HCT116 (cell line): ENCODE data around the gene TBC1D32. TPM values are rescaled to one million over a fixed set of nuclear protein-coding genes. Genes with fewer than 3 reads are reported as not detected.

Experiments used
- ATAC-seq: fragments of 200-7000 bp; cut with Tn5 transposase; 2 replicates; pipeline ENCODE4 v1.9.1; 2020; ENCODE audit warnings: mild to moderate bottlenecking, moderate library complexity
- BruUV-seq: library from RNA; stranded (reverse); fragments of 400-500 nt; replicated peaks from 2 replicates; lab custom pipeline; 2021; lab: Mats Ljungman, UMichigan
- CTCF ChIA-PET: fragments of 300-600 bp; sonication (Branson Sonifier 250); formaldehyde crosslinking; loops from one replicate; lab custom pipeline; 2021; ENCODE audit warnings: antibody characterized with exemption; lab: Charles Lee
- POLR2A ChIA-PET: fragments of 300-600, 350-600 bp; sonication (Branson Sonifier 250); formaldehyde crosslinking; loops from one replicate; lab custom pipeline; 2021; ENCODE audit warnings: antibody characterized with exemption; lab: Charles Lee
- RAD21 ChIA-PET, 2 experiments: fragments of 300-600 bp; sonication (Branson Sonifier 250); formaldehyde crosslinking; loops; one replicate each; lab custom pipeline; 2023; ENCODE audit warnings: low total read pairs in 2 of 2; ENCODE audit not compliant: uncharacterized antibody in 2 of 2, unreplicated experiment in 2 of 2, low non-redundant PET in 1 of 2; lab: Charles Lee
- DNase-seq: peaks from one replicate; pipeline ENCODE4 v3.0.0-alpha.2; 2010; ENCODE audit warnings: low read depth, low spot score
- H2AFZ ChIP-seq: fragments of 200-600 bp; shearing (Covaris generic), sonication (generic); 2 replicates; pipeline ENCODE4 v1.6.1; 2017; ENCODE audit warnings: low read depth, mixed run types, mixed read lengths, antibody characterized with exemption, low read length; ENCODE audit not compliant: poor library complexity, severe bottlenecking
- H3K27ac ChIP-seq: 2 replicates; pipeline ENCODE4 v1.5.1; 2012; ENCODE audit warnings: low read depth, low read length
- H3K27me3 ChIP-seq: fragments of 200-600 bp; sonication (generic); 2 replicates; pipeline ENCODE4 v1.6.1; 2016; ENCODE audit warnings: mixed run types, low read length, mixed read lengths; ENCODE audit not compliant: insufficient read depth
- H3K36me3 ChIP-seq, 2 experiments: fragments of 200-500 bp in 1 of 2; fragments of 200-600 bp in 1 of 2; sonication (Bioruptor generic) in 1 of 2; sonication (generic) in 1 of 2; 2 replicates each; pipeline versions ENCODE4 v1.5.1 to v1.6.1; 2014 to 2016; ENCODE audit warnings: low read length in 2 of 2, inconsistent platforms in 1 of 2, mixed read lengths in 1 of 2, mixed run types in 1 of 2; ENCODE audit not compliant: insufficient read depth in 2 of 2, control insufficient read depth in 1 of 2
- H3K4me1 ChIP-seq, 2 experiments: fragments of 200-600 bp in 1 of 2; sonication (generic) in 1 of 2; 2 replicates each; pipeline versions ENCODE4 v1.5.1 to v1.6.1; 2012 to 2017; ENCODE audit warnings: low read length in 2 of 2, inconsistent platforms in 1 of 2, mild to moderate bottlenecking in 1 of 2, mixed read lengths in 1 of 2, mixed run types in 1 of 2, moderate library complexity in 1 of 2; ENCODE audit not compliant: insufficient read depth in 2 of 2, control insufficient read depth in 1 of 2
- H3K4me2 ChIP-seq: fragments of 200-600 bp; sonication (generic); 2 replicates; pipeline ENCODE4 v1.6.1; 2017; ENCODE audit warnings: mixed run types, low read length, mixed read lengths
- H3K4me3 ChIP-seq, 2 experiments: fragments of 200-600 bp in 1 of 2; sonication (generic) in 1 of 2; replicated peaks in 1 of 2; 2 replicates each; pipeline ENCODE4 v1.5.1; 2011 to 2016; ENCODE audit warnings: low read length in 2 of 2, control low read depth in 1 of 2, low read depth in 1 of 2, mild to moderate bottlenecking in 1 of 2, mixed read lengths in 1 of 2, mixed run types in 1 of 2
- H3K79me2 ChIP-seq: fragments of 200-600 bp; sonication (generic); 2 replicates; pipeline ENCODE4 v1.6.1; 2017; ENCODE audit warnings: mild to moderate bottlenecking, mixed run types, low read length, moderate library complexity, mixed read lengths; ENCODE audit not compliant: insufficient read depth
- H3K9ac ChIP-seq: fragments of 200-600 bp; sonication (generic); 2 replicates; pipeline ENCODE4 v1.6.1; 2016; ENCODE audit warnings: low read length, mixed read lengths
- H3K9me2 ChIP-seq: fragments of 200-600 bp; sonication (generic), shearing (Covaris generic); 2 replicates; pipeline ENCODE4 v1.6.1; 2017; ENCODE audit warnings: mixed run types, mild to moderate bottlenecking, moderate library complexity; ENCODE audit not compliant: insufficient read depth
- H3K9me3 ChIP-seq, 2 experiments: fragments of 200-500 bp in 1 of 2; fragments of 200-600 bp in 1 of 2; sonication (Bioruptor generic) in 1 of 2; sonication (generic) in 1 of 2; 2 replicates each; pipeline ENCODE4 v1.6.1; 2014 to 2017; ENCODE audit warnings: low read length in 2 of 2, mixed read lengths in 2 of 2, inconsistent platforms in 1 of 2, low read depth in 1 of 2, mild to moderate bottlenecking in 1 of 2, mixed run types in 1 of 2, moderate library complexity in 1 of 2; ENCODE audit not compliant: control insufficient read depth in 1 of 2, insufficient read depth in 1 of 2
- H4K20me1 ChIP-seq: fragments of 200-600 bp; sonication (generic), shearing (Covaris generic); 2 replicates; pipeline ENCODE4 v1.6.1; 2017; ENCODE audit warnings: mixed run types, mild to moderate bottlenecking, moderate library complexity; ENCODE audit not compliant: insufficient read depth
- CEBPB ChIP-seq: IDR thresholded peaks from 2 replicates; pipeline ENCODE4 v1.6.1; 2012; ENCODE audit warnings: low read depth
- ELF1 ChIP-seq: IDR thresholded peaks from 2 replicates; pipeline ENCODE4 v1.6.1; 2012; ENCODE audit warnings: low read depth, borderline replicate concordance
- EZH2phosphoT487 ChIP-seq: fragments of 200-600 bp; IDR thresholded peaks from 2 replicates; pipeline ENCODE4 v1.6.1; 2018; ENCODE audit warnings: antibody characterized with exemption, borderline replicate concordance
- JUND ChIP-seq: IDR thresholded peaks from 2 replicates; pipeline ENCODE4 v1.6.1; 2012
- RAD21 ChIP-seq: IDR thresholded peaks from 2 replicates; pipeline ENCODE4 v1.6.1; 2012; ENCODE audit warnings: low read depth, mild to moderate bottlenecking
- SP1 ChIP-seq: IDR thresholded peaks from 2 replicates; pipeline ENCODE4 v1.6.1; 2012; ENCODE audit warnings: low read depth
- SRF ChIP-seq: IDR thresholded peaks from 2 replicates; pipeline ENCODE4 v1.6.1; 2012; ENCODE audit warnings: low read depth
- ZFX ChIP-seq: fragments of 450-650 bp; IDR thresholded peaks from 2 replicates; pipeline ENCODE4 v1.6.1; 2017
- ZNF274 ChIP-seq: fragments of 200-500 bp; sonication (Bioruptor generic); IDR thresholded peaks from 2 replicates; pipeline ENCODE4 v1.6.1; 2014; ENCODE audit warnings: mild to moderate bottlenecking, low read depth, low read length, inconsistent platforms
- intact Hi-C: fragments of 100-400 bp; cut with micrococcal nuclease; formaldehyde crosslinking; loops from 2 replicates; pipeline ENCODE4 v1.10.0; 2022
- total RNA-seq: library from RNA; stranded (reverse); gene quantifications from one replicate; pipeline ENCODE4 v1.2.1, GENCODE V29; 2021; ENCODE audit not compliant: unreplicated experiment
- TF ChIP-seq, protein P1 (sequence below): IDR thresholded peaks from 2 replicates; pipeline ENCODE4 v1.6.1; 2012
- TF ChIP-seq, protein P2 (sequence below), 3 experiments: fragments of 200-600 bp in 1 of 3; sonication (generic) in 1 of 3; IDR thresholded peaks in 2 of 3; conservative IDR thresholded peaks in 1 of 3; 2 replicates each; pipeline ENCODE4 v1.5.1; 2012 to 2017; ENCODE audit warnings: low read depth in 2 of 3, low read length in 2 of 3, antibody characterized with exemption in 1 of 3, borderline replicate concordance in 1 of 3, control low read depth in 1 of 3, mild to moderate bottlenecking in 1 of 3, mixed read lengths in 1 of 3, mixed run types in 1 of 3, moderate library complexity in 1 of 3; ENCODE audit not compliant: insufficient read depth in 1 of 3
- TF ChIP-seq, protein P3 (sequence below): IDR thresholded peaks from 2 replicates; pipeline ENCODE4 v1.6.1; 2011; ENCODE audit warnings: mild to moderate bottlenecking, low read length, moderate library complexity; ENCODE audit not compliant: insufficient replicate concordance; ENCODE audit errors: extremely low read depth

Gene TBC1D32
- total RNA-seq, 1 experiment from 2014 or later = 13.8 TPM

DNA sequence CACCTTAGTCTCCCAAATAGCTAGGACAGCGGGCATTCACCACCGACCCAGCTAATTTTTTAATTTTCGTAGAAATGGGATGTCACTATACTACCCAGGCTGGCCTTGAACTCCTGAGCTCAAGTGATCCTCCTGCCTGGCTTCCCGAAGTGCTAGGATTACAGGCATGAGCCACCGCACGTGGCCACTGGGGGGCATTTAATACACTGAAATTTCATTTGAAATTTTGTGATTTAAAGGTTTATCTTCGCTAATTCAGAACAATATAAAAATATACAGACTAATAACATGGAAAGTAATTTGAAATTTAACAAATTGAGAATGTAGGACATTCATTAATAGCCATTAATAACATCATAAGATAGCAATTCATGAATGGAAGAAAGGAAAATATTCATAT lies 20.5 kb upstream of the TBC1D32 start (continued):
- TF ChIP-seq CEBPB (no peak), SP1 (no peak), ZFX (no peak), ELF1 (no peak), EZH2phosphoT487 (no peak), ZNF274 (no peak)
- TF ChIP-seq, protein P1, sequence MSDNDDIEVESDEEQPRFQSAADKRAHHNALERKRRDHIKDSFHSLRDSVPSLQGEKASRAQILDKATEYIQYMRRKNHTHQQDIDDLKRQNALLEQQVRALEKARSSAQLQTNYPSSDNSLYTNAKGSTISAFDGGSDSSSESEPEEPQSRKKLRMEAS = no peak
- TF ChIP-seq, protein P2, sequence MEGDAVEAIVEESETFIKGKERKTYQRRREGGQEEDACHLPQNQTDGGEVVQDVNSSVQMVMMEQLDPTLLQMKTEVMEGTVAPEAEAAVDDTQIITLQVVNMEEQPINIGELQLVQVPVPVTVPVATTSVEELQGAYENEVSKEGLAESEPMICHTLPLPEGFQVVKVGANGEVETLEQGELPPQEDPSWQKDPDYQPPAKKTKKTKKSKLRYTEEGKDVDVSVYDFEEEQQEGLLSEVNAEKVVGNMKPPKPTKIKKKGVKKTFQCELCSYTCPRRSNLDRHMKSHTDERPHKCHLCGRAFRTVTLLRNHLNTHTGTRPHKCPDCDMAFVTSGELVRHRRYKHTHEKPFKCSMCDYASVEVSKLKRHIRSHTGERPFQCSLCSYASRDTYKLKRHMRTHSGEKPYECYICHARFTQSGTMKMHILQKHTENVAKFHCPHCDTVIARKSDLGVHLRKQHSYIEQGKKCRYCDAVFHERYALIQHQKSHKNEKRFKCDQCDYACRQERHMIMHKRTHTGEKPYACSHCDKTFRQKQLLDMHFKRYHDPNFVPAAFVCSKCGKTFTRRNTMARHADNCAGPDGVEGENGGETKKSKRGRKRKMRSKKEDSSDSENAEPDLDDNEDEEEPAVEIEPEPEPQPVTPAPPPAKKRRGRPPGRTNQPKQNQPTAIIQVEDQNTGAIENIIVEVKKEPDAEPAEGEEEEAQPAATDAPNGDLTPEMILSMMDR (IDR thresholded peaks at IDR 0.05 in 2 of 3, conservative IDR thresholded peaks at IDR 0.05 in 1 of 3; ENCODE audit: borderline replicate concordance in 1 of 3, insufficient read depth in 1 of 3, low read depth in 2 of 3, low read length in 2 of 3) = peak; percentile 19 to 60 (median 53); a peak in 4 of 6 replicates

DNA sequence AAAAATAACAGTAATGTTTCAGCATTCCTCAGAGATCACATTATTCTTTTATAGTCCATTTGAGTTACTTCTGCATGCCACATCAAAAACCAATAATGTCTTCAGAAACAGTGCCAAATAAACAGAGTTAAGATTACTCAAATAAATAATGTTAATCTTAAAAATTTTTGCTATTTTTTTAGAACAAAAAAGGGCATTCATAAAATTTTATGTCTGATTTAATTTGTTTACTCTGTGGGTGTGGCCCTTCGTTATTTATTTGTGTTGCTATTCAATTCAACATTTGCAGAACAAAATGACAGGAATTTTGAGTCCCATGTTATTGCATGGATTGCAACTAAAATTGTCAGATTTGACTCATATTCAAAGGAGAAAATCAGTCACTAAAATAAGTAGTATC lies 18.7 kb upstream of the TBC1D32 start:
- CTCF ChIA-PET = no interaction called here
- ATAC-seq = no peak

More for the DNA sequence above, 18.7 kb upstream of the TBC1D32 start:
- Histone ChIP-seq H3K27ac (no peak overlapping the region), H3K9ac (no peak overlapping the region), H3K9me3 (no peaks in the 10 kb centered on the region), H3K79me2 (no peaks in the 10 kb centered on the region), H3K4me2 (no peak overlapping the region), H3K4me1 (no peaks in the 10 kb centered on the region), H3K27me3 (no peaks in the 10 kb centered on the region), H4K20me1 (no peaks in the 10 kb centered on the region), H2AFZ (no peak overlapping the region), H3K36me3 (no peaks in the 10 kb centered on the region), H3K4me3 (no peak overlapping the region), H3K9me2 (no peaks in the 10 kb centered on the region)
- BruUV-seq = no TSS peak
- TF ChIP-seq SRF (no peak), JUND (no peak), RAD21 (no peak), ZNF274 (no peak)
- TF ChIP-seq, protein P3, sequence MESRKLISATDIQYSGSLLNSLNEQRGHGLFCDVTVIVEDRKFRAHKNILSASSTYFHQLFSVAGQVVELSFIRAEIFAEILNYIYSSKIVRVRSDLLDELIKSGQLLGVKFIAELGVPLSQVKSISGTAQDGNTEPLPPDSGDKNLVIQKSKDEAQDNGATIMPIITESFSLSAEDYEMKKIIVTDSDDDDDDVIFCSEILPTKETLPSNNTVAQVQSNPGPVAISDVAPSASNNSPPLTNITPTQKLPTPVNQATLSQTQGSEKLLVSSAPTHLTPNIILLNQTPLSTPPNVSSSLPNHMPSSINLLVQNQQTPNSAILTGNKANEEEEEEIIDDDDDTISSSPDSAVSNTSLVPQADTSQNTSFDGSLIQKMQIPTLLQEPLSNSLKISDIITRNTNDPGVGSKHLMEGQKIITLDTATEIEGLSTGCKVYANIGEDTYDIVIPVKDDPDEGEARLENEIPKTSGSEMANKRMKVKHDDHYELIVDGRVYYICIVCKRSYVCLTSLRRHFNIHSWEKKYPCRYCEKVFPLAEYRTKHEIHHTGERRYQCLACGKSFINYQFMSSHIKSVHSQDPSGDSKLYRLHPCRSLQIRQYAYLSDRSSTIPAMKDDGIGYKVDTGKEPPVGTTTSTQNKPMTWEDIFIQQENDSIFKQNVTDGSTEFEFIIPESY = no peak
- TF ChIP-seq, protein P2 (IDR thresholded peaks at IDR 0.05 in 2 of 3, conservative IDR thresholded peaks at IDR 0.05 in 1 of 3; ENCODE audit: borderline replicate concordance in 1 of 3, insufficient read depth in 1 of 3, low read depth in 2 of 3, low read length in 2 of 3) = no peak
- POLR2A ChIA-PET = no interaction called here
- DNase-seq = no peak
- intact Hi-C loops = no loop called here
- RAD21 ChIA-PET = no interaction called here
